Neutrophil (primary cell): ENCODE results near the gene PTPRCAP.

Experiments used
- H3K27ac ChIP-seq: fragments of 200-600 bp; sonication (generic); 2 replicates; pipeline ENCODE4 v1.5.1; 2016; ENCODE audit warnings: mild to moderate bottlenecking, moderate library complexity
- H3K27me3 ChIP-seq: fragments of 200-600 bp; sonication (generic); 2 replicates; pipeline ENCODE4 v1.6.0; 2016; ENCODE audit warnings: mild to moderate bottlenecking
- H3K36me3 ChIP-seq: fragments of 200-600 bp; sonication (generic); 2 replicates; pipeline ENCODE4 v1.5.1; 2017
- H3K4me1 ChIP-seq, 2 experiments: fragments of 200-600 bp in 1 of 2; sonication (generic) in 1 of 2; 1 replicate in 1 of 2; 2 replicates in 1 of 2; pipeline versions ENCODE4 v1.5.1 to v1.6.1; 2013 to 2016; ENCODE audit warnings: low read depth in 1 of 2, low read length in 1 of 2, mild to moderate bottlenecking in 1 of 2, moderate library complexity in 1 of 2; ENCODE audit not compliant: control insufficient read depth in 1 of 2, insufficient read depth in 1 of 2
- H3K4me3 ChIP-seq, 2 experiments: fragments of 200-600 bp in 1 of 2; sonication (generic) in 1 of 2; 1 replicate in 1 of 2; 2 replicates in 1 of 2; pipeline ENCODE4 v1.5.1; 2013 to 2016; ENCODE audit warnings: low read depth in 1 of 2, low read length in 1 of 2, mild to moderate bottlenecking in 1 of 2, moderate library complexity in 1 of 2
- H3K9me3 ChIP-seq: fragments of 200-600 bp; sonication (generic); 2 replicates; pipeline ENCODE4 v1.5.1; 2016
- TF ChIP-seq, protein P1 (sequence below): fragments of 200-600 bp; sonication (generic); IDR thresholded peaks from 2 replicates; pipeline ENCODE4 v1.5.1; 2016; ENCODE audit warnings: antibody characterized with exemption

The PTPRCAP gene

DNA sequence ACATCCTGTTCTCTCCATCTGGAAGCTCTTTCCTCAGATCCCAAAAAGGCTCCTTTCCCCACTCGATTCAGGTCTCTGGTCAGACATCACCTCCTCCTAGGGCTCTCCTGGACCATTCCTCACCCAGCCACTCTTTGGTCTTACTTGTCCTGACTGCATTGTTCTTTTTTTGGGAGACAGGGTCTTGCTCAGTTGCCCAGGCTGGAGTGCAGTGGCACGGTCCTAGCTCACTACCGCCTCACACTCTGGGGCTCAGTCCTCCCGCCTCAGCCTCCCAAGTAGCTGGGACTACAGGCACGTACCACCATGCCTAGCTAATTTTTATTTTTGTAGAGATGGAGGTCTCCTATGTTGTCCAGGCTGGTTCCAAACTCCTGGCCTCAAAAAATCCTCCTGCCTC is 8.0 kb upstream of the PTPRCAP start:
- Histone ChIP-seq H3K27me3 (no peaks in the 10 kb centered on the region), H3K4me3 (no peak overlapping the region), H3K27ac (no peak overlapping the region), H3K4me1 (peaks cover 9 to 17% of the 10 kb centered on the region in 2 experiments), H3K9me3 (no peaks in the 10 kb centered on the region), H3K36me3 (no peaks in the 10 kb centered on the region)
- TF ChIP-seq, protein P1, sequence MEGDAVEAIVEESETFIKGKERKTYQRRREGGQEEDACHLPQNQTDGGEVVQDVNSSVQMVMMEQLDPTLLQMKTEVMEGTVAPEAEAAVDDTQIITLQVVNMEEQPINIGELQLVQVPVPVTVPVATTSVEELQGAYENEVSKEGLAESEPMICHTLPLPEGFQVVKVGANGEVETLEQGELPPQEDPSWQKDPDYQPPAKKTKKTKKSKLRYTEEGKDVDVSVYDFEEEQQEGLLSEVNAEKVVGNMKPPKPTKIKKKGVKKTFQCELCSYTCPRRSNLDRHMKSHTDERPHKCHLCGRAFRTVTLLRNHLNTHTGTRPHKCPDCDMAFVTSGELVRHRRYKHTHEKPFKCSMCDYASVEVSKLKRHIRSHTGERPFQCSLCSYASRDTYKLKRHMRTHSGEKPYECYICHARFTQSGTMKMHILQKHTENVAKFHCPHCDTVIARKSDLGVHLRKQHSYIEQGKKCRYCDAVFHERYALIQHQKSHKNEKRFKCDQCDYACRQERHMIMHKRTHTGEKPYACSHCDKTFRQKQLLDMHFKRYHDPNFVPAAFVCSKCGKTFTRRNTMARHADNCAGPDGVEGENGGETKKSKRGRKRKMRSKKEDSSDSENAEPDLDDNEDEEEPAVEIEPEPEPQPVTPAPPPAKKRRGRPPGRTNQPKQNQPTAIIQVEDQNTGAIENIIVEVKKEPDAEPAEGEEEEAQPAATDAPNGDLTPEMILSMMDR = no peak

DNA sequence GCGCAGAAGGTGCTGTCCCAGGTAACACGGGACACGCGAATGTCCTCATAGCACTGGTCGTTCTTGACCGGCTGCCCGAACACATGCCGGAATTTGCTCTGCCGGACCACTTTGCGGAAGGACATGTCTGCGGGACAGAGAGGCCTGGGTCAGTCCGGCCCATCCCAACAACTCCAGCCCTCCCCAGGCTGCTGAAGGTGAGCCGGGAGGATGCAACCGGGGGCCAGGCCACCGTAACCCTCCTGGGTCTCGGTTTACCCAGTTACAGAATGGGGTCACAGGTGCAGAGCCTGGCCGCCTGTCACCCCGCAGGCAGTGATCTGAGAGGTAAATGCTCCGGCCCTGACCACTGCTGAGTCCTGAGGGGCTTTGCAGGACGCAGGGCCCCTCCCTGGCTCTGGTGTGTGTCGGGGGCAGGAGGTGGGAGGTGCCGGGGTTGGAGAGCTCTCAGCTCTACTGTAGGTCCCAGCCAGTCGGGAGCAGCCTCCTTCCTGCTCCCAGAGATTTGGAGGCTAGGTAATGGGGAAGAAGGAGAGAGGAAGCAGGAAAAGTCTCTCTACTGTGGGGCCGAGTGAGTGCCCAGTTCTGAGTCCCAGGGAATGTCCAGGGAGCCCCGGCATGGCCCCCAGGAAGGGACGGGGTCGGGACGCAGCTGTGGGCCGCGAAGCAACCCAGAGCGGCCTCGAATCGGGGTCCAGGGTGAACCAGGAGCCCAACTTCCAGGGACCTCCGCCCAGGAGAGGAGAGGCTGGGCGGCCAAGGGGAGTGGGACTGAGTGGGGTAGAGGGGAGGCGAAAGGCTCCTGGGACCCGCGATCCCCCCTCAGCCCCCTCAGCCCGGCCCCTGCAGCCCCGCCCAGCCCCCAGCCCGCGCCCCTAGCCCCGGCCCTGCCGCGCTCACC is 5.3 kb upstream of the PTPRCAP start:
- H3K4me3 ChIP-seq = peak overlapping the region; percentile 72 to 76
- H3K27me3 ChIP-seq = no peaks in the 10 kb centered on the region
- H3K27ac ChIP-seq = peak overlapping the region; percentile 77
- TF ChIP-seq, protein P1 = no peak
- H3K9me3 ChIP-seq = no peaks in the 10 kb centered on the region
- H3K4me1 ChIP-seq = peaks cover 9 to 11% of the 10 kb centered on the region in 2 experiments
- H3K36me3 ChIP-seq = peaks cover 19% of the 10 kb centered on the region

DNA sequence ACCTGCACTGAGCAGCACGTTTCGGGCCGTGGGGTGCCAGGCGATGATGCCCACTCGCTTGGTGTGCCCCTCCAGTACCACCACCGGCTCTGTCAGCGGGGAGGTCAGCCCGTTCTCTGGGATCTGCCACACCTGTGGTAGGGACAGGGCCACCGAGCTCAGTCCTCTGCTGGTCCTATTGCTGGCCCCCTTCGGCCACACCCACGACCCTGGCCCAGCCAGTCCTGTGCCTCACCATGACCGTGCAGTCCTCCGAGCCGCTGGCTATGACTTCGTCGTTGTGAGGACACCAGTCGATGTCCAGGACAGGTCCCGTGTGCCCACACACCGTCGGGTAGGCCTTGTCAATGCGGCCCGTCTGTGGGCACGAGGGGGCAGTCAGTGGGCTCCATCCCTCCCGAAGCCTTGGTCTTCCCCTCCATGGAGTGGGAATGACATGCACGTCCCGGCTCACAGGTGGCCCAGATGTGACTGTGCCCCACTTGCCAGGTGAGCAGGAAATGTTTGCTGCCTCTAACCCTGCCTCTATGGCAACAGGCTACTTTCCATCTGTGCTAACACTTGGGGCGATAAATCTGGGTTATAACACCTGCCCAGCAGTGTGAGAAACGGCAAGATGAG is 4.4 kb upstream of the PTPRCAP start:
- TF ChIP-seq, protein P1 = no peak
- peaks cover 15 to 17% of the 10 kb centered on the region in 2 experiments for H3K4me1 ChIP-seq
- H3K36me3 ChIP-seq = peaks cover 22% of the 10 kb centered on the region
- H3K4me3 ChIP-seq = no peak overlapping the region
- H3K27ac ChIP-seq = peak overlapping the region; percentile 77
- no peaks in the 10 kb centered on the region for H3K27me3 ChIP-seq
- H3K9me3 ChIP-seq = no peaks in the 10 kb centered on the region

DNA sequence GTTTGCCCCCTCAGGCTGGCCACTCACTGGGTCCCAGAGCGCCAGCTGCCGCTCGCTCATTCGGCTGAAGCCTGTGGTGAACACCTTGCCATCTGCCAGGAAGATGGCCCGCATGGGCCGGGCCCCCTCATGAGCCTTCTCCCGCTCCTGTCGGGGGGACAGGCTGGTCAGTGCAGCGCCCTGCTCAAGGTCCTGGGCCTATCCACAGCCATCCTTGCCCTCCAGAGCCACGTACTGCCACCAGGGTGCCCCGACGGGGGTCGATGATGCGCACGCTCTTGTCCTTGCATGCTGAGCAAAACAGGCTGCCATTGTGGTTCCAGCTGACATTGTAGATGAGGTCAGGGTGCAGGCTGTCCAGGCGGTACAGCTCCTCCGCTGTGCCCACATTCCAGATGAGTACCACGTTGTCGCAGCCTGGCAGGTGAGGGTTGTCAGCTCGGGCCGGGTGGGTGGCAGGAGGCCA is 3.6 kb upstream of the PTPRCAP start:
- H3K36me3 ChIP-seq = peaks cover 23% of the 10 kb centered on the region
- H3K27ac ChIP-seq = peak overlapping the region; percentile 21
- H3K4me1 ChIP-seq = peaks cover 22 to 24% of the 10 kb centered on the region in 2 experiments
- TF ChIP-seq, protein P1 = no peak
- no peaks in the 10 kb centered on the region for H3K27me3 ChIP-seq
- no peaks in the 10 kb centered on the region for H3K9me3 ChIP-seq
- no peak overlapping the region for H3K4me3 ChIP-seq

DNA sequence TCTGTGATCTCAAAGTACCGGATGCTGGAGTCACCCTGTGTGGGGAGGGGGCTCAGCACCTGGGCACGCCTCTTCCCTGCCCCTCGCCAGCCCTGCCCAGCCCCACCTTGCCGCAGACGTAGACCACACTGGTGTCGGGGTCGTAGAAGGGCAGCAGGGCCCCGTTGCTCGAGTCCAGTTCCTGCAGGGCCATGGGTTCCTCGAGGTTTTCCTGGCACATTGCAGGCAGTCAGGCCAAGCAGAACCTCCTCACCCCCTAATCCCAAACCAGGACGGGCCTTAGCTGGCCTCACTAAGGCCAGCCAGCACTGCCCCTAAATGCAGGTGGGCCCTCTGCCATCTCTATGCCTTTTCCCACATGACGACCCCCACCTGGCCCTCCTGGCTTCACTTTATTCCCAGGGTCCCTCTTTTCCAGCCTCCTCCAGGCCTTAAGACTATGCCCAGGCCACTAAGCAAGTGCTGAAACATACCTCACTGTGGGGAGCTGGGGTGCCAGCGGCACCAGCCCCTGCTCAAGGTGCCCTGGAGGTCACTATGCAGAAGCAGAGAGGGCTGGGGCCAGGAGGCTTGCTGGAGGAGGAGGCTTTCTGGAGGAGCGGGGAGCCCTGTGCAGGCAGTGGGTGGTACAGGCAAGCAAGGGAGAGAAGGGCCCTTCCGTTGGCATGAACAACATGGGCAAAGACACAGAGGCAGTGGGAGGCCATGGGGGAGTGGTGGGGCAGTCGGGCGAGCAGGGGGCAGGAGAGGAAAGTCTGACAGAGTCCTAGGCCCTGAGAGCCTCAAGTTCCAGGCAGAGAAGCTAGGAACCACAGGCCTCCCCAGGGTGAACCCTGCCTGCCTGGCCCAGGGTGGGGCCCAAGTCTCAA is 3.0 kb upstream of the PTPRCAP start:
- H3K27ac ChIP-seq = peak overlapping the region; percentile 33
- H3K9me3 ChIP-seq = no peaks in the 10 kb centered on the region
- TF ChIP-seq, protein P1 = no peak
- H3K36me3 ChIP-seq = peaks cover 30% of the 10 kb centered on the region
- H3K4me1 ChIP-seq = peaks cover 23 to 25% of the 10 kb centered on the region in 2 experiments
- H3K4me3 ChIP-seq = no peak overlapping the region
- H3K27me3 ChIP-seq = no peaks in the 10 kb centered on the region
